Stimulated activated CD8-positive, alpha-beta memory T cell treated with anti-CD3 and anti-CD28 coated beads, Interleukin-15, amount 100 ng/mL, for 4 hours (primary cell): ENCODE measurements around the gene NTF4.
A peak's percentile ranks its signal among the peaks of the same experiment; 100 is the strongest.
"Not testable (repeated sequence)": the region's sequence is repeated elsewhere in the genome, so short reads cannot be mapped to it uniquely, and the experiment has no call there.

ENCODE experiments used
- DNase-seq, 2 donors: peaks; one replicate each; pipeline ENCODE4 v3.0.0-alpha.2; 2020; ENCODE audit warnings: low read depth in 2 of 2

NTF4 gene

GRCh38 chr19:49057636-49058234 is 6.9 kb downstream of the NTF4 start, which contains the start of gene CGB7:
TSS of gene CGB7 (minus strand) at chr19:49057749. CDS start at chr19:49055375, 2,374 bp downstream.
- no peak for DNase-seq

- not testable (repeated sequence) for DNase-seq
Observed at GRCh38 chr19:49056902-49057596, 7.6 kb downstream of the NTF4 start.

GRCh38 chr19:49056101-49056901 is 8.3 kb downstream of the NTF4 start:
- DNase-seq, result peak; percentile 17 to 19

- not testable (repeated sequence) for DNase-seq
Observed at GRCh38 chr19:49050376-49051033, 14.1 kb downstream of the NTF4 start.

- DNase-seq, result not testable (repeated sequence)
Observed at GRCh38 chr19:49049834-49050233, 14.8 kb downstream of the NTF4 start.

GRCh38 chr19:49049011-49049410 is 15.6 kb downstream of the NTF4 start, which contains the start of gene CGB8:
TSS of gene CGB8 (minus strand) at chr19:49049111. CDS start at chr19:49048739, 372 bp downstream.
- not testable (repeated sequence) for DNase-seq

GRCh38 chr19:49043548-49043947 is 21.1 kb downstream of the NTF4 start, which contains the start of gene CGB5:
TSS of gene CGB5 (plus strand) at chr19:49043848. CDS start at chr19:49044210, 362 bp downstream.
- not testable (repeated sequence) for DNase-seq

- not testable (repeated sequence) for DNase-seq
Observed at GRCh38 chr19:49042666-49043065, 22.0 kb downstream of the NTF4 start.

GRCh38 chr19:49042177-49042576 is 22.4 kb downstream of the NTF4 start:
- no peak for DNase-seq

GRCh38 chr19:49039736-49040135 is 24.9 kb downstream of the NTF4 start:
- DNase-seq, result not testable (repeated sequence)

GRCh38 chr19:49038557-49039276 is 25.9 kb downstream of the NTF4 start:
- not testable (repeated sequence) for DNase-seq

GRCh38 chr19:49038111-49038510 is 26.5 kb downstream of the NTF4 start:
- DNase-seq, result not testable (repeated sequence)

GRCh38 chr19:49036815-49037214 is 27.8 kb downstream of the NTF4 start, which contains the start of gene CGB1:
TSS of gene CGB1 (minus strand) at chr19:49036895. CDS start at chr19:49036711, 184 bp downstream.
- DNase-seq, result not testable (repeated sequence)

GRCh38 chr19:49031642-49032301 is 32.8 kb downstream of the NTF4 start, which contains the start of gene CGB2:
TSS of gene CGB2 (plus strand) at chr19:49031890. CDS start at chr19:49032096, 206 bp downstream.
- DNase-seq, result peak; percentile 17 to 19

- DNase-seq, result not testable (repeated sequence)
Observed at GRCh38 chr19:49030323-49030722, 34.3 kb downstream of the NTF4 start.

- not testable (repeated sequence) for DNase-seq
Observed at GRCh38 chr19:49029749-49030148, 34.9 kb downstream of the NTF4 start.

GRCh38 chr19:49028686-49029085 is 35.9 kb downstream of the NTF4 start:
- DNase-seq, result not testable (repeated sequence)

- DNase-seq, result not testable (repeated sequence)
Observed at GRCh38 chr19:49025599-49025998, 39.0 kb downstream of the NTF4 start.

- DNase-seq, result not testable (repeated sequence)
Observed at GRCh38 chr19:49025088-49025487, 39.5 kb downstream of the NTF4 start.

GRCh38 chr19:49024233-49024632 is 40.4 kb downstream of the NTF4 start, which contains the start of gene CGB3:
TSS of gene CGB3 (minus strand) at chr19:49024333. CDS start at chr19:49023971, 362 bp downstream.
- not testable (repeated sequence) for DNase-seq
